GM12874 (cell line): ENCODE results near the gene HEATR5B.

Source experiments
- TF ChIP-seq, protein P1 (sequence below): IDR thresholded peaks from 2 replicates; pipeline ENCODE4 v1.5.1; 2011; ENCODE audit warnings: low read depth, mild to moderate bottlenecking, control low read depth, low read length, moderate library complexity; ENCODE audit not compliant: insufficient read depth

Gene HEATR5B

DNA sequence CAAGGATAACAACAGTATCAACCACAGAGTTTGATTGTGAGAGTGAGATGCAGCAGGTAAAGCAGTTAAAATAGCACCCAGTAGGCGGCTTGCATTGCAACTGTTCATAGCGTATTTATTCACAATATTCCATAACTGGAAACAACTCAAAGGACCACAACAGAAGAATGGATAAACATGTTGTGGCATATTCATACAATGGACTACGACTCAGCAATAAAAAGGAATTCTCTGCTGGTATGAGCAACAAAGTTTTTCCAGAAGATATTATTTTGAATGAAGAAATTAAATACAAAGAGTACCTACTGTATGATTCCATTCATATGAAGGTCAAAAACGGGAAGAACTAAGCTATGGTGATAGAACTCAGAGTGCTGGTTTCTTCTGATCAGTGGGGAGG is 25.4 kb upstream of the HEATR5B start:
- TF ChIP-seq, protein P1, sequence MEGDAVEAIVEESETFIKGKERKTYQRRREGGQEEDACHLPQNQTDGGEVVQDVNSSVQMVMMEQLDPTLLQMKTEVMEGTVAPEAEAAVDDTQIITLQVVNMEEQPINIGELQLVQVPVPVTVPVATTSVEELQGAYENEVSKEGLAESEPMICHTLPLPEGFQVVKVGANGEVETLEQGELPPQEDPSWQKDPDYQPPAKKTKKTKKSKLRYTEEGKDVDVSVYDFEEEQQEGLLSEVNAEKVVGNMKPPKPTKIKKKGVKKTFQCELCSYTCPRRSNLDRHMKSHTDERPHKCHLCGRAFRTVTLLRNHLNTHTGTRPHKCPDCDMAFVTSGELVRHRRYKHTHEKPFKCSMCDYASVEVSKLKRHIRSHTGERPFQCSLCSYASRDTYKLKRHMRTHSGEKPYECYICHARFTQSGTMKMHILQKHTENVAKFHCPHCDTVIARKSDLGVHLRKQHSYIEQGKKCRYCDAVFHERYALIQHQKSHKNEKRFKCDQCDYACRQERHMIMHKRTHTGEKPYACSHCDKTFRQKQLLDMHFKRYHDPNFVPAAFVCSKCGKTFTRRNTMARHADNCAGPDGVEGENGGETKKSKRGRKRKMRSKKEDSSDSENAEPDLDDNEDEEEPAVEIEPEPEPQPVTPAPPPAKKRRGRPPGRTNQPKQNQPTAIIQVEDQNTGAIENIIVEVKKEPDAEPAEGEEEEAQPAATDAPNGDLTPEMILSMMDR = no peak

DNA sequence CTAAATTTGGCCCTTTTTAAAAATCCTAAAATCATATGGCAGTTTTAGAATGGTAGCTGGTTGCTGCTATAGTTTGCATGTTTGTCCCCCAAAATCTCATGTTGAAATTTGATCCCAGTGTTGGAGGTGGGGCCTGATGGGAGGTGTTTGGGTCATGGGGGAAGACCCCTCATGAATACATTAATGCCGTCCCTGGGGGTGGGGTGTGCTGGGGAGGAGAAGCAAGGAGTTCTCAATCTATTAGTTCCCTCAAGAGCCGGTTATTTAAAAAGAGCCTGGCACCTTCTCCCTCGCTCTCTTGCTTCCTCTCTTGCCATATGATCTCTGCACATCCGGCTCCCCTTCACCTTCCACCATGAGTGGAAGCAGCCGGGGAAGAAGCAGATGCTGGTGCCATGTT is 21.0 kb upstream of the HEATR5B start:
- TF ChIP-seq, protein P1 = no peak

DNA sequence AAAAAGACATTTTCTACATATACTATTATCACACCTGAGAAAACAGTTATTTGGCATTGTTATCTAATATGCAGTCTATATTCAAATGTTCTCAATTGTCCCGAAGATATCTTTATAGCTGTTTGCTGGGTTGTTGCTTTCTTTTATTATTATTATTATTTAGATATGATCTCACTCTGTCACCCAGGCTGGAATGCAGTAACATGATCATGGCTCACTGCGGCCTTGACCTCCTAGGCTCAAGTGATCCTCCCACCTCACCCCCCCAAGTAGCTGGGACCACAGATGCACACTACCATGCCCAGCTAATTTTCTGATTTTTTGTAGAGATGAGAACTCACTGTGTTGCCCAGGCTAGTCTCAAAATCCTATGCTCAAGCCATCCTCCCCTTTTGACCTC is 20.0 kb upstream of the HEATR5B start:
- TF ChIP-seq, protein P1 = no peak

DNA sequence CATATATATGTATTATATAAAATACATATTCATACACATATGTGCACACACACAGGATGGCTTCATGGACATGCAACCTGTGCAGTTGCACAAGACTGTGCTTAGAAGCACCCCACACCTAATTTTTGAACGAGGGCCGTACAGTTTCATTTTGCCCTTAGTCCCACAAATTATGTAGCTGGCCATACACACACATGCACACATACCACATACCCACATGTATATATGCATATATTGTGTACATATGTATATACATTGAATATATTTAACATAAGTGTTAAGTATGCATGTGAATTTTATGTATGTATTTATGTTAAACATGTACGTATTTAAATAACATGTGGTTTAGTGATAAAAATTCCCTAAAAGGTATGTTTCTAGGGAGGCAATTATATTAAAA is 18.4 kb upstream of the HEATR5B start:
- TF ChIP-seq, protein P1 = no peak

DNA sequence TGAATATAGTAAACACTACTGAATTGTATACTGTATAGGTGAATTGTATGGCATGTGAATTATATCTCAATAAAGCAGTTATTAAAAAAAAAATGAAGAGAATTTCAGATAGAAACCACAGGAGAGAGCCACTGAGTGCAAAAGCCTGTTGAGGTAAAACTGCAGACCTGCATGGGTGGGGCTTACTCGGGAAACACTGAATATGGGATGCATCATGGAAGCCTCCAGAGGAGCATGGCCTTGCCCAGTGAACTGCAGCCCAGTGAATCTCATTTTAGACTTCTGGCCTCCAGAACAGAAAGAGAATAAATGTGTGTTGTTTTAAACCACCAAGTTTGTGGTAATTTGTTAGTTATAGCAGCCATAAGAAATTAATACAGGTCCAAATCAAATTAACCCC is 15.9 kb upstream of the HEATR5B start:
- TF ChIP-seq, protein P1 = no peak

DNA sequence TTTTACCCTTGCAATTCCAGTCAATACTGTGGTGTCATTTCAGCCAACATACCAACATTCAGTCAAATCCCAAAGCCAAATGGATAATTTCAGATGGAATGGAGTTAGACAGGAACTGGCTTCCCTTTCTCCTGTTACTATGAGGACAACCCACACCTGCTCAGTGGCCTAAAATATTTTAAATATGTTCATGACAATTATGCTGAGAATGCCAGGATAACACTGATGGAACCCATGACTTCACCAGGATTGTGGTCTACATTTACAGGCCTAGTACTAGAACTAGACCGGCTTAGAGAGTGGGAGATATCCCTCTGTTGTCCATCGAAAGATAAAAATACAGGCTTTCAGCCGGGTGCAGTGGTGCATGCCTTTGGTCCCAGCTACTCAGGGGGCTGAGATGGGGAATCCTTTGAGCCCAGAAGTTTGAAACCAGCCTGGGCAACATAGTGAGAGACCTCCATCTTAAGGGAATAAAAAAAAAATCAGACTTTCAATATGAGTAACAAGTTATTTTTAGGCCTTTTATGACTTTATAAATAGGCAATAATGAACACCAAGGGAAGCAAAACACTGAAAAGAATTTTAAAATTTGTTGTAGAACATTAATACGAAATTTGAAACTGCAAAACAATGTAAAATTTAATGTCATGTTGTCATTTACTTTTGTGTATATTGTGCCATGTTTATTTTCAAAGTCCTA is 14.4 kb upstream of the HEATR5B start:
- TF ChIP-seq, protein P1 = no peak

DNA sequence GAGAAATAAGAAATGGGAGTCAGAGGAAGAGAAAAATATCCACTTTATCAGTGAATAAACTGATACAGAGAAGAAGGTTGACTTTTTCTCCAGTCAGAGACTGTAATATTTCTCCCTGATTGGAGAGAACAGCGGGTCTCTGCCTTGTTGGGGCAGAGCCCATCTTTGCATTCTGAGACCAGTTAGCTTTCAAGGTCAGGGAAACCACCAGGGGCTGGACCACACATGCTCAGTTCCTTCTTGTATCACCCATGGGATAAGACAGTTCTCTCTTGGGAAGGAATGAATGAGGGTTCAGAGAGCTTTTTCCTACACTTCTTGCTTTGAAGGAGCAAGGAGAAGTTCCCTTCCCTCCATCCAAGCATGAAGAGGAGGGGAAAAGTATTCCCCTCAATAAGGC is 12.4 kb upstream of the HEATR5B start:
- TF ChIP-seq, protein P1 = no peak
